Tibial nerve (tissue), 3 donors: ENCODE results near the gene DET1.

ENCODE experiments used
- POLR2A ChIP-seq, 2 donors: fragments of 450-650 bp; IDR thresholded peaks; one replicate each; pipeline ENCODE4 v1.6.1; 2017; ENCODE audit warnings: antibody characterized with exemption in 2 of 2, mild to moderate bottlenecking in 2 of 2, moderate library complexity in 2 of 2
- TF ChIP-seq, protein P1 (sequence below), 5 experiments: fragments of 200-600 bp in 3 of 5; fragments of 450-650 bp in 2 of 5; sonication (generic) in 3 of 5; IDR thresholded peaks; one replicate each; pipeline ENCODE4 v1.5.1; 2016 to 2019; ENCODE audit warnings: antibody characterized with exemption in 5 of 5, mild to moderate bottlenecking in 3 of 5, moderate library complexity in 2 of 5

DNA sequence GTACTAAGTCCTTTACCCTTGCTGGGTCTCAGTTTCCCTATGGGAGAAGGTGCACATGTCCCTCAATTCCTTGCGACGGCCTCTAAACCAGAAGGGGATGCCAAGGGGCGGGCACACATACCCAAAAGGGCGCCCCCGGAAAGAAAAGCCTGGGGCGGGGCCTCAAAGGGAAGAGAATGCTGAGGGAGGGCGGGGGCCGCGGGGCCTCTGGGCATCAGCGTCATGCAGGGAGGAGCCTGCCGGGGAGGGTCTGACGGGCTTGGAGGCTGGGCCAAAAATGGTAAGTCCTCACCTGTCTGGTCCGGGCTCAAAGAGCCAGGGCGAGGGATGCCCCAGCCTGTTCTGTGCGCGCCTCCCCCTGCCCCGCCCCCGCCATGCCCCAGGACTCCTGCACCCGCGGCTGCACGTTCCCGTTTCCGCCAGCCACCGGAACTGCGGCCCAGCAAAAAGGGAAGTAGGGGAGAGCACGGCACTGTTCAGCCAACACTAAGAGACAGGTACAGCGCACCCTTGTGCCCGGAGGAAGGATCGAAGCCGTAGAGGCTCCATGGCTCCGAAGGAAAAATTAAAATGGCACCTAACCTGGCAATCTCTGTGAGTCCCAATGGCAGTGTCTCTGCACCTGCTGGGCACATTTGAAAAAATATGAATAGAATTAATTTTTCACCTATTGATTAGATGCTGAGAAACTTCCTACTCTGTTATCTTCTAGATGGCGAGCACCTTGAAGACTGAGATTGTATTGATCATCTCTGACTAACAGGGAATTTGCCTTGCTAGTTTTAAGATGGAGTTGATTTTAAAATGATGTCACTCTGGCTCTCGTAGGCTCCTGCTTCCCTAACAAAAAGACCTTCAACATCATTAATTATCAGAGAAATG, at the start of gene DET1:
- TF ChIP-seq, protein P1, sequence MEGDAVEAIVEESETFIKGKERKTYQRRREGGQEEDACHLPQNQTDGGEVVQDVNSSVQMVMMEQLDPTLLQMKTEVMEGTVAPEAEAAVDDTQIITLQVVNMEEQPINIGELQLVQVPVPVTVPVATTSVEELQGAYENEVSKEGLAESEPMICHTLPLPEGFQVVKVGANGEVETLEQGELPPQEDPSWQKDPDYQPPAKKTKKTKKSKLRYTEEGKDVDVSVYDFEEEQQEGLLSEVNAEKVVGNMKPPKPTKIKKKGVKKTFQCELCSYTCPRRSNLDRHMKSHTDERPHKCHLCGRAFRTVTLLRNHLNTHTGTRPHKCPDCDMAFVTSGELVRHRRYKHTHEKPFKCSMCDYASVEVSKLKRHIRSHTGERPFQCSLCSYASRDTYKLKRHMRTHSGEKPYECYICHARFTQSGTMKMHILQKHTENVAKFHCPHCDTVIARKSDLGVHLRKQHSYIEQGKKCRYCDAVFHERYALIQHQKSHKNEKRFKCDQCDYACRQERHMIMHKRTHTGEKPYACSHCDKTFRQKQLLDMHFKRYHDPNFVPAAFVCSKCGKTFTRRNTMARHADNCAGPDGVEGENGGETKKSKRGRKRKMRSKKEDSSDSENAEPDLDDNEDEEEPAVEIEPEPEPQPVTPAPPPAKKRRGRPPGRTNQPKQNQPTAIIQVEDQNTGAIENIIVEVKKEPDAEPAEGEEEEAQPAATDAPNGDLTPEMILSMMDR (IDR thresholded peaks at IDR 0.05): peak; percentile 64 to 95 (median 83)
- TF ChIP-seq POLR2A (IDR thresholded peaks at IDR 0.05): peak in 1 of 2 donors; percentile 25
